ENCODE data around the gene RMP24.
"Not testable (repeated sequence)": the region's sequence is repeated elsewhere in the genome, so short reads cannot be mapped to it uniquely, and the experiment has no call there.

Gene RMP24

GRCh38 chr18:35969676-35970075 lies 2.8 kb upstream of the RMP24 start:
- DNase-seq: no peak

- DNase-seq: peak; percentile 65
These were observed 750 bp upstream of the RMP24 start for GRCh38 chr18:35971661-35972196.

- DNase-seq: no peak
These were observed 1.2 kb downstream of the RMP24 start for GRCh38 chr18:35973650-35974049.

GRCh38 chr18:35974181-35974580 lies 1.7 kb downstream of the RMP24 start:
- DNase-seq: peak; percentile 14

- no peak for DNase-seq
These were observed 6.6 kb downstream of the RMP24 start for GRCh38 chr18:35979112-35979511.

- DNase-seq: no peak
These were observed 10.1 kb downstream of the RMP24 start for GRCh38 chr18:35982409-35983114.

GRCh38 chr18:35983147-35983546 lies 10.7 kb downstream of the RMP24 start:
- no peak for DNase-seq

- no peak for DNase-seq
These were observed 11.3 kb downstream of the RMP24 start for GRCh38 chr18:35983818-35984217.

- no peak for DNase-seq
These were observed 19.2 kb downstream of the RMP24 start for GRCh38 chr18:35991696-35992095.

- DNase-seq: no peak
These were observed 20.5 kb downstream of the RMP24 start for GRCh38 chr18:35993013-35993412.

- DNase-seq: no peak
These were observed 26.5 kb downstream of the RMP24 start for GRCh38 chr18:35998967-35999366.

GRCh38 chr18:35999925-36000324 lies 27.4 kb downstream of the RMP24 start:
- DNase-seq: no peak

GRCh38 chr18:36006997-36007396 lies 34.5 kb downstream of the RMP24 start:
- DNase-seq: no peak

GRCh38 chr18:36009214-36009613 lies 36.7 kb downstream of the RMP24 start:
- DNase-seq: no peak

- no peak for DNase-seq
These were observed 40.4 kb downstream of the RMP24 start for GRCh38 chr18:36012891-36013290.

- no peak for DNase-seq
These were observed 43.1 kb downstream of the RMP24 start for GRCh38 chr18:36015629-36016028.

GRCh38 chr18:36017232-36017631 lies 44.8 kb downstream of the RMP24 start:
- DNase-seq: no peak

- DNase-seq: no peak
These were observed 47.8 kb downstream of the RMP24 start for GRCh38 chr18:36020174-36020711.

GRCh38 chr18:36023336-36023735 lies 50.9 kb downstream of the RMP24 start:
- no peak for DNase-seq

- not testable (repeated sequence) for DNase-seq
These were observed 51.8 kb downstream of the RMP24 start for GRCh38 chr18:36024241-36024640.

GRCh38 chr18:36025025-36025424 lies 52.5 kb downstream of the RMP24 start:
- DNase-seq: no peak

GRCh38 chr18:36028859-36029258 lies 56.4 kb downstream of the RMP24 start:
- DNase-seq: no peak

Measured in NCI-H1105 treated with DMSO at 0.1 percent for 48 hours (cell line).